ENCODE data around the gene C16orf87. TPM values are rescaled to one million over a fixed set of nuclear protein-coding genes. Genes with fewer than 3 reads are reported as not detected.

The C16orf87 gene
- polyA plus RNA-seq, 3 donors: 6.1 to 9.7 (median 7.6) TPM

DNA sequence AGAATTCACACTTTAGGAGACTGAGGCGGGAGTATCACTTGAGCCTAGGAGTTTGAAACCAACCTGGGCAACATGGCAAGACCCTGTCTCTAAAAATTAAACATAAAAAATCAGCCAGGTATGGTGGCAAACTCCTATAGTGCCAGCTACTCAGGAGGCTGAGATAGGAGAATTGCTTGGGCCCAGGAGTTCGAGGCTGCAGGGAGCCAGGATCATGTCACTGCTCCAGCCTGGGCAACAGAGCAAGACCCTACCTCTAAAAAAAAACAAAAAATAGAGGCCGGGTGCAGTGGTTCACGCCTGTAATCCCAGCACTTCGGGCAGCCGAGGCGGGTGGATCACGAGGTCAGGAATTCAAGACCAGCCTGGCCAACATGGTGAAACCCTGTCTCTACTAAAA lies 44.3 kb upstream of the C16orf87 start:
- no peak overlapping the region for H3K4me3 Mint-ChIP-seq
- no peaks in the 10 kb centered on the region for H3K79me2 ChIP-seq (ENCODE audit: insufficient read depth, low read length)
- H3K9me3 ChIP-seq (replicated peaks in 1 of 2; ENCODE audit: control insufficient read depth in 1 of 2, insufficient read depth in 1 of 2, low read length in 2 of 2): no peaks in the 10 kb centered on the region
- H3K36me3 ChIP-seq (replicated peaks in 1 of 2; ENCODE audit: control insufficient read depth in 1 of 2, insufficient read depth in 2 of 2, low read length in 2 of 2): no peaks in the 10 kb centered on the region
- H3K4me3 ChIP-seq (replicated peaks in 1 of 3; ENCODE audit: low read depth in 2 of 3, low read length in 3 of 3): no peak overlapping the region
- peak overlapping the region in 1 of 7 donors; percentile 15 for H3K27ac Mint-ChIP-seq
- DNase-seq: no peak
- no peaks in the 10 kb centered on the region for H4K20me1 ChIP-seq (ENCODE audit: insufficient read depth, low read length)
- H3K9me3 Mint-ChIP-seq: peaks cover 0 to 2% (median 0%) of the 10 kb centered on the region in 7 donors
- no peaks in the 10 kb centered on the region for H3K36me3 Mint-ChIP-seq
- H3K27me3 ChIP-seq (ENCODE audit: control insufficient read depth in 2 of 2, insufficient read depth in 2 of 2, low read length in 2 of 2): no peaks in the 10 kb centered on the region
- peaks cover 22 to 25% of the 10 kb centered on the region in 2 donors for H3K4me1 ChIP-seq (ENCODE audit: control insufficient read depth in 1 of 2, insufficient read depth in 2 of 2, low read length in 2 of 2)
- WGBS (ENCODE audit: insufficient coverage): 100% methylated on average over 1 of the region's 8 CpGs
- H3K4me2 ChIP-seq (replicated peaks; ENCODE audit: extremely low read depth, low read length, poor library complexity, severe bottlenecking): no peak overlapping the region
- H3K4me1 Mint-ChIP-seq: peaks cover 29% of the 10 kb centered on the region
- H3K27me3 Mint-ChIP-seq (ENCODE audit: low read depth in 3 of 3): peaks cover 0 to 12% (median 1%) of the 10 kb centered on the region in 3 donors
- intact Hi-C loops (cut with micrococcal nuclease): no loop called here
- no peak overlapping the region for H3K9ac ChIP-seq (ENCODE audit: insufficient read depth, low read length, poor library complexity, severe bottlenecking)
- H2AFZ ChIP-seq (ENCODE audit: insufficient read depth, low read depth, low read length, poor library complexity, severe bottlenecking): no peak overlapping the region
- no peak overlapping the region for H3K27ac ChIP-seq (ENCODE audit: low read depth in 1 of 2, low read length in 2 of 2)
- TF ChIP-seq, protein P1, sequence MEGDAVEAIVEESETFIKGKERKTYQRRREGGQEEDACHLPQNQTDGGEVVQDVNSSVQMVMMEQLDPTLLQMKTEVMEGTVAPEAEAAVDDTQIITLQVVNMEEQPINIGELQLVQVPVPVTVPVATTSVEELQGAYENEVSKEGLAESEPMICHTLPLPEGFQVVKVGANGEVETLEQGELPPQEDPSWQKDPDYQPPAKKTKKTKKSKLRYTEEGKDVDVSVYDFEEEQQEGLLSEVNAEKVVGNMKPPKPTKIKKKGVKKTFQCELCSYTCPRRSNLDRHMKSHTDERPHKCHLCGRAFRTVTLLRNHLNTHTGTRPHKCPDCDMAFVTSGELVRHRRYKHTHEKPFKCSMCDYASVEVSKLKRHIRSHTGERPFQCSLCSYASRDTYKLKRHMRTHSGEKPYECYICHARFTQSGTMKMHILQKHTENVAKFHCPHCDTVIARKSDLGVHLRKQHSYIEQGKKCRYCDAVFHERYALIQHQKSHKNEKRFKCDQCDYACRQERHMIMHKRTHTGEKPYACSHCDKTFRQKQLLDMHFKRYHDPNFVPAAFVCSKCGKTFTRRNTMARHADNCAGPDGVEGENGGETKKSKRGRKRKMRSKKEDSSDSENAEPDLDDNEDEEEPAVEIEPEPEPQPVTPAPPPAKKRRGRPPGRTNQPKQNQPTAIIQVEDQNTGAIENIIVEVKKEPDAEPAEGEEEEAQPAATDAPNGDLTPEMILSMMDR (IDR thresholded peaks at IDR 0.05): no peak

DNA sequence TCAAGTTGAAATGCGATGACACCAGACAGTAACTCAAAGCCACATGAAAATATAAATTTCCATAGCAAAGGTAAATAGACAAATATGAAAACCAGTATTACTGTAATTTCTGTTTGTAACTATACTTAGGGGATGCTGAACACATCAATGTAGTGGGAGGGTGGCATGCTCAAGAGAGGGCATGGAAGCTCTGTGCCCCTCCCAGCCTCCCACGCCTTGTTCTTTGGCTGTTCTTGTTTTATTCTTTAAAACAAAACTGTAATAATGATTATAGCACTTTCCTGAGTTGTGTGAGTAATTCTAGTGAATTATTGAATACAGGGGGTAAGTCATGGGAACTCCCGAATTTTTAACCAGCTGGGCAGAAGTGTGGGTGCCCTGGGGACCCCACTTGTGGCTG lies 42.2 kb upstream of the C16orf87 start:
- no peaks in the 10 kb centered on the region for H3K27me3 ChIP-seq (ENCODE audit: control insufficient read depth in 2 of 2, insufficient read depth in 2 of 2, low read length in 2 of 2)
- H3K4me3 ChIP-seq (replicated peaks in 1 of 3; ENCODE audit: low read depth in 2 of 3, low read length in 3 of 3): no peak overlapping the region
- H3K79me2 ChIP-seq (ENCODE audit: insufficient read depth, low read length): no peaks in the 10 kb centered on the region
- no peak overlapping the region for H2AFZ ChIP-seq (ENCODE audit: insufficient read depth, low read depth, low read length, poor library complexity, severe bottlenecking)
- no peak overlapping the region for H3K4me2 ChIP-seq (replicated peaks; ENCODE audit: extremely low read depth, low read length, poor library complexity, severe bottlenecking)
- DNase-seq: no peak
- intact Hi-C loops (cut with micrococcal nuclease): no loop called here
- H4K20me1 ChIP-seq (ENCODE audit: insufficient read depth, low read length): no peaks in the 10 kb centered on the region
- H3K4me1 ChIP-seq (ENCODE audit: control insufficient read depth in 1 of 2, insufficient read depth in 2 of 2, low read length in 2 of 2): peaks cover 17 to 19% of the 10 kb centered on the region in 2 donors
- no peak overlapping the region for H3K4me3 Mint-ChIP-seq
- peaks cover under 1 to 12% (median 1%) of the 10 kb centered on the region in 3 donors for H3K27me3 Mint-ChIP-seq (ENCODE audit: low read depth in 3 of 3)
- no peak overlapping the region for H3K9ac ChIP-seq (ENCODE audit: insufficient read depth, low read length, poor library complexity, severe bottlenecking)
- H3K4me1 Mint-ChIP-seq: peaks cover 24% of the 10 kb centered on the region
- no peaks in the 10 kb centered on the region for H3K36me3 ChIP-seq (replicated peaks in 1 of 2; ENCODE audit: control insufficient read depth in 1 of 2, insufficient read depth in 2 of 2, low read length in 2 of 2)
- H3K27ac ChIP-seq (ENCODE audit: low read depth in 1 of 2, low read length in 2 of 2): no peak overlapping the region
- TF ChIP-seq, protein P1 (IDR thresholded peaks at IDR 0.05): no peak
- H3K36me3 Mint-ChIP-seq: no peaks in the 10 kb centered on the region
- H3K27ac Mint-ChIP-seq: no peak overlapping the region
- H3K9me3 Mint-ChIP-seq: peaks cover 0 to 4% (median 1%) of the 10 kb centered on the region in 7 donors
- H3K9me3 ChIP-seq (replicated peaks in 1 of 2; ENCODE audit: control insufficient read depth in 1 of 2, insufficient read depth in 1 of 2, low read length in 2 of 2): no peaks in the 10 kb centered on the region
- 100% methylated on average over 1 of the region's 3 CpGs for WGBS (ENCODE audit: insufficient coverage)
